DLD1 (cell line): ENCODE results near the gene PPP1R3A.
"Not testable (repeated sequence)": the region's sequence is repeated elsewhere in the genome, so short reads cannot be mapped to it uniquely, and the experiment has no call there.

Experiments used
- in situ Hi-C: cut with HindIII; loops from 2 replicates; pipeline ENCODE4 v1.10.0; 2017; ENCODE audit warnings: low sequenced_read_pairs

Gene PPP1R3A

GRCh38 chr7:113918946-113919345, at the start of gene PPP1R3A:
PPP1R3A (minus strand) TSS chr7:113919009; CDS start chr7:113918996, 13 bp downstream.
- in situ Hi-C loops = no loop called here

GRCh38 chr7:113963356-113963755, 44.5 kb upstream of the PPP1R3A start:
- in situ Hi-C loops = no loop called here

- in situ Hi-C loops = no loop called here
Measured at GRCh38 chr7:113959910-113960309, 41.1 kb upstream of the PPP1R3A start.

GRCh38 chr7:113955157-113955556, 36.3 kb upstream of the PPP1R3A start:
- in situ Hi-C loops = no loop called here

- in situ Hi-C loops = no loop called here
Measured at GRCh38 chr7:113953553-113953952, 34.7 kb upstream of the PPP1R3A start.

GRCh38 chr7:113945018-113945938, 26.5 kb upstream of the PPP1R3A start:
- in situ Hi-C loops = no loop called here

- in situ Hi-C loops = no loop called here
Measured at GRCh38 chr7:113936982-113937381, 18.2 kb upstream of the PPP1R3A start.

- in situ Hi-C loops = no loop called here
Measured at GRCh38 chr7:113936535-113936934, 17.7 kb upstream of the PPP1R3A start.

GRCh38 chr7:113929389-113929788, 10.6 kb upstream of the PPP1R3A start:
- in situ Hi-C loops = not testable (repeated sequence)

- in situ Hi-C loops = no loop called here
Measured at GRCh38 chr7:113928112-113928511, 9.3 kb upstream of the PPP1R3A start.

- in situ Hi-C loops = no loop called here
Measured at GRCh38 chr7:113922049-113922448, 3.2 kb upstream of the PPP1R3A start.

- in situ Hi-C loops = no loop called here
Measured at GRCh38 chr7:113921363-113921762, 2.6 kb upstream of the PPP1R3A start.

- in situ Hi-C loops = no loop called here
Measured at GRCh38 chr7:113917840-113918239, 969 bp downstream of the PPP1R3A start.

- in situ Hi-C loops = no loop called here
Measured at GRCh38 chr7:113915956-113916355, 2.9 kb downstream of the PPP1R3A start.

GRCh38 chr7:113912876-113913275, 5.9 kb downstream of the PPP1R3A start:
- in situ Hi-C loops = no loop called here

- in situ Hi-C loops = no loop called here
Measured at GRCh38 chr7:113907617-113908016, 11.2 kb downstream of the PPP1R3A start.

GRCh38 chr7:113904521-113904920, 14.3 kb downstream of the PPP1R3A start:
- in situ Hi-C loops = no loop called here

GRCh38 chr7:113892818-113893217, 26.0 kb downstream of the PPP1R3A start:
- in situ Hi-C loops = no loop called here

- in situ Hi-C loops = no loop called here
Measured at GRCh38 chr7:113891828-113892227, 27.0 kb downstream of the PPP1R3A start.

GRCh38 chr7:113891031-113891350, 27.8 kb downstream of the PPP1R3A start:
- in situ Hi-C loops = no loop called here

- in situ Hi-C loops = no loop called here
Measured at GRCh38 chr7:113890331-113891030, 28.3 kb downstream of the PPP1R3A start.

GRCh38 chr7:113883096-113883495, 35.7 kb downstream of the PPP1R3A start:
- in situ Hi-C loops = no loop called here
